HG02571 (cell line): ENCODE results near the gene C2orf69.

Experiments used
- ATAC-seq: cut with Tn5 transposase; IDR thresholded peaks from one replicate; pipeline ENCODE4 v1.9.1; 2021; ENCODE audit warnings: mild to moderate bottlenecking, moderate library complexity; ENCODE audit not compliant: unreplicated experiment

Gene C2orf69

DNA sequence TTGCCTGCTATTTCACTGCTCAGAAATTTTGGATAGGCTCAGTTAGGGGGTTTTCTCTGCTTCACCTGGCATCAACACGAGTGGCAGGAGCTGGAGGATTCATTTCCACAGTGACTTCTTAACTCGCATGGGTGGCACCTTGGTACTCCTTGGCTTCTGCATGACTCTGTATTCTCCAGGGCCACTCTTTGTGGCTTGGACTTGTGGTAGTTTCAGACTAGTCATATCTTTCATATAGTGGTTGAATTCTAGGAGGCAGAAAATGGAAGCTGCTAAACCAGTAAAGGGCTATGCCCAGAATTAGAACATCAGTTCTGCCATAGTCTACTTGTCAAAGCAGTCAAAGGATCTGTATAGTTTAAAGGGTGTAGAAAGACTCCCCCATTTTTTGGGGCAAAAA, 51.1 kb downstream of the C2orf69 start:
- ATAC-seq, result peak; percentile 58

DNA sequence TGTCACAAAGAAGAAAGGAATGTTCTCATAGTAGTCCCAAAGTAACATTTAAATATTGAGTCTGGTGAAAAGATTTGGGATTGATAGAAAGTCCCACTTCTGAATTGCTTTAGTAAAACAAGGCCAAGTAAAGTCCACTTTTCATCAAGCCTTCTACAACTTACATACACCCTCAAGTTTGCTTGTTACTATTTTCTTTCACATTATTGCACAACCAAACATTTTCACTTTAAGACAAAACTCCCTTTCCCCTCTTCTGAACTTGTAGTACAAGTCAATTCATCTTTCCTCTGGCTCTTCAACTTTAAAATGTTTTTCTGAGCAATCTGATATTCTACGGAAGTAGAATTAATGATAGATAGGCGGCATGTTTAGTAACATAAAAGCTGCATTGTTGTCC, 55.3 kb downstream of the C2orf69 start:
- no peak for ATAC-seq

DNA sequence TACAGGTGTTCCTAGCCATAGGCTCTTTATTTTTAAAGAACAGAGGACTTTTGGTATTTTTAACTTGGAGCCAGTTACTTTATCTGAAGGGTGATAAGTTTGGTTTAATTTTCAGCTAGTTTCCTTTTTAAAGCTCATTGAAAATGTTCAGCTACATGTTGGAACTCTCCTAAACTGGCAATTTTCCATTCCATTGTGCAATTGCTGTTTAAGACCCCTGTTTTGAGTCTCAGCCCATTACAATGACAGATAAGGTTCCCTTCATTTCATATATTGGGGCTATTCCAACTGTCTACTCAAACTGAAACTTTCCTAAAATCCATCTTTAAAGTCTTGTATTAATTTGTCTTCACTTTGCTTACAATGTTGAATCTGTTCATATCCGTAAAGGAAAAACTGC, 55.9 kb downstream of the C2orf69 start:
- ATAC-seq, result no peak

DNA sequence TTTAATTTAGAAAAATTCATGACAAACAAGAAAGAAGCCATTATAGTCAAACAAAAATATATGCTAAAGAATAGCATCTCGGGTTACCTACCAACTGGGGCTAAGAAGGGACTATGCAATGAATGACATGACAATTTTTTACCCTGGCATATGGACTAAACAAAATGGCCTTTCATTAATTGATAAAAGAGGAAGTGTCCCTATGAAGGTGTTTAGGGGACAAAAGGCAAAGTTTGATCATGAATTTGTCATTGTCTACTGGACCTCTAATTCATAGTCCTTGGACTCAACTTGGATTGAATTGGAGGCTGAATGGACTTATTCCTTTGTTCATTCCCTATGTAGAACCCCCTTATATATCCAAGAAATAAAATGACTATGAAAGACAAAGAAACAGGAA, 57.0 kb downstream of the C2orf69 start:
- no peak for ATAC-seq

DNA sequence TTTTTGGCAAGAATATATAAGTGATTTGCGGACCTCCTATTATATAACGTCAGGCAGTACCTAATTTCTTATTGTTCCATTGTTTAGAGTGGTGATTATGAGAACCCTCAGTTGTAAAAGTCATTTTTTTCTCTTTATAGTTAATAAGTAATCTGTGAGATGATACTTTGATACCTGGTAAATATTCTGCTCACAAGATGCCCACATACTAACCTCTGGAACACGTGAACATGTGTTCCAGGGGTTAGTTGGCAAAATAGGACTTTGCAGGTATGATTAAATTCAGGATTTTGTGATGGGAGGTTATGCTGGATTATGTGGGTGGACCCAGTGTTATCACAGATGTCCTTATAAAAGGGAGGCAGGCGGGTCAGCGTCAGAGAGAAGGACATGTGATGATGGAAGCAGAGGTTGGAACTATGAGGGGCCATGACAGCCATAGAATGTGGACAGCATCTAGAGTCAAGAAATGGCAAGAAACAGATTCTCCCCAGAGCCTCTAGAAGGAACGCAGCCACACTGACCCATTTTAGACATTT, 61.1 kb downstream of the C2orf69 start:
- no peak for ATAC-seq

DNA sequence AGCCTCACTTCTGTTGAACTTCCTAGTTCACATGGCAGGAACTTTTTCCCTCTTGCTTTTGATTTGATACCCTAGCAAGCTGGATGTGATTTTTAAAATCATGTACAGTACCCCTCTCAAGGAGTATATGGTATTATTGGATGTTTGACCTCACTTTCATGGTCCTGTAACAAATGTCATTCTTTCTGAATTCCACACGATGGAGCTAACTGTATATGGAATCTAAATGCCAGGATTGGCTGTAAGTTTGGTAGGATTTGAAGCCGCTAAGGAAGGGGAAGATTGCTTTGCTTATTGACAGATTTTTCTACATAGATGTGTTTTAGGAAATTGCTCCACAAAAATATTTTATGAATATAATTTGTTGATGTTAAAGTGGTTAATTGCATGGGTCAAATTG, 62.6 kb downstream of the C2orf69 start:
- ATAC-seq, result no peak

DNA sequence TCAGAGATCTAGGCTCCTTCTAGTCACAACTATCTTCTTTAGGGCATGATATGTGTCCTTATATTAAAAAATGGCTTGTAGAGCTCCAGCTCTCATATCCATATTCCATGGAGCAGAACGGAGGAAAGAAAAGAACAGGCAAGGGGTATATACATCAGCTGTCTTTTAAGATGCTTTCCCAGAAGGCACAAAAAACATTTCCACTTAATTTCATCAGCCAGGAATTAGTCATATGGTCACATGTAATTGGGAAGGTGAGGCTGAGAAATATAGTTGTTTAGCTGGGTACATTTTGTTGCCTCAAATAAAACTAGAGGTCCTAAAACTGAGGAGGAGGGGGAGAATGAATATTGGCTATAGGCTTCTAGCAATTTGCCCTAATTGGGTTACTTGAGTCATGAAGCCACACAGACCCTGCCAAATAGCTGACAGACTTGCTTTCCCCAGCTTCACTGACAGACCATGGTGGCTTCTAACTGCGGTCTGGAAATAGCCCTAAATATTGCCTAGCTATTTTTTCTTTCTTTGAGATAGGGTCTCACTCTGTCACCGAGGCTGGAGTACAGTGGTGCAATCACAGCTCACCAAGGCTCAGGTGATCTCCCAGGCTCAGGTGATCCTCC, 64.3 kb downstream of the C2orf69 start:
- ATAC-seq, result no peak
